HepG2 (cell line): Measurements from ENCODE around the gene SERPINF2. TPM values are rescaled to one million over a fixed set of nuclear protein-coding genes. Genes with fewer than 3 reads are reported as not detected.

Source experiments
- AGO2 ChIP-seq: fragments of 200-400 bp; formaldehyde crosslinking; optimal IDR thresholded peaks from 2 replicates; pipeline ENCODE3; 2017; ENCODE audit warnings: mild to moderate bottlenecking, low read depth, low read length, moderate library complexity
- ARNTL ChIP-seq: sonication (generic); formaldehyde crosslinking; IDR thresholded peaks from 2 replicates; pipeline ENCODE4 v1.4.0; 2020; ENCODE audit warnings: mild to moderate bottlenecking, missing genetic modification reagents
- CSRNP2 ChIP-seq: sonication (generic); formaldehyde crosslinking; conservative IDR thresholded peaks from 2 replicates; pipeline ENCODE4 v1.8.0; 2022; ENCODE audit warnings: low read depth, missing genetic modification reagents
- GFI1 ChIP-seq: sonication (generic); formaldehyde crosslinking; IDR thresholded peaks from 2 replicates; pipeline ENCODE4 v1.5.0; 2020; ENCODE audit warnings: missing genetic modification reagents, mild to moderate bottlenecking, borderline replicate concordance
- IRF2 ChIP-seq: IDR thresholded peaks from 2 replicates; pipeline ENCODE4 v1.6.1; 2018; ENCODE audit warnings: missing genetic modification reagents, missing compliant biosample characterization
- KLF12 ChIP-seq: sonication (generic); formaldehyde crosslinking; IDR thresholded peaks from 2 replicates; pipeline ENCODE4 v1.4.0; 2020; ENCODE audit warnings: missing genetic modification reagents, borderline replicate concordance
- NCOR1 ChIP-seq: fragments of 200-600 bp; sonication (generic); IDR thresholded peaks from 2 replicates; pipeline ENCODE4 v1.7.0; 2017; ENCODE audit warnings: antibody characterized with exemption, low read length, borderline replicate concordance
- NFYB ChIP-seq: sonication (generic); formaldehyde crosslinking; IDR thresholded peaks from 2 replicates; pipeline ENCODE4 v1.4.0; 2020; ENCODE audit warnings: missing genetic modification reagents
- PBX3 ChIP-seq: sonication (generic); formaldehyde crosslinking; IDR thresholded peaks from 2 replicates; pipeline ENCODE4 v1.8.1; 2023; ENCODE audit warnings: missing genetic modification reagents, inconsistent platforms, borderline replicate concordance
- RARA ChIP-seq: IDR thresholded peaks from 2 replicates; pipeline ENCODE4 v1.6.1; 2016; ENCODE audit warnings: missing genetic modification reagents, missing compliant biosample characterization
- RFX5 ChIP-seq: IDR thresholded peaks from 2 replicates; pipeline ENCODE4 v1.6.1; 2011; ENCODE audit warnings: low read depth, low read length, improper control_type of control experiment
- SIN3A ChIP-seq: IDR thresholded peaks from 2 replicates; pipeline ENCODE4 v1.6.1; 2011; ENCODE audit warnings: low read depth, mild to moderate bottlenecking, control low read depth, low read length, borderline replicate concordance
- TARDBP ChIP-seq: sonication (generic); formaldehyde crosslinking; IDR thresholded peaks from 2 replicates; pipeline ENCODE4 v1.8.0; 2022; ENCODE audit warnings: mild to moderate bottlenecking, missing genetic modification reagents
- TOE1 ChIP-seq: sonication (generic); formaldehyde crosslinking; IDR thresholded peaks from 2 replicates; pipeline ENCODE4 v1.4.0; 2020; ENCODE audit warnings: mild to moderate bottlenecking, missing genetic modification reagents
- ZBTB38 ChIP-seq: sonication (generic); formaldehyde crosslinking; IDR thresholded peaks from 2 replicates; pipeline ENCODE4 v1.5.1; 2020; ENCODE audit warnings: mild to moderate bottlenecking, missing genetic modification reagents
- ZHX2 ChIP-seq, 2 experiments: sonication (generic) in 1 of 2; formaldehyde crosslinking in 1 of 2; IDR thresholded peaks; 2 replicates each; pipeline versions ENCODE4 v1.6.1 to v1.9.0; 2014 to 2022; ENCODE audit warnings: antibody characterized with exemption in 1 of 2, borderline replicate concordance in 1 of 2, inconsistent platforms in 1 of 2, low read depth in 1 of 2, missing genetic modification reagents in 1 of 2
- ZNF205 ChIP-seq: IDR thresholded peaks from 2 replicates; pipeline ENCODE4 v1.6.1; 2018; ENCODE audit warnings: missing biosample characterization, missing genetic modification reagents
- ZNF251 ChIP-seq: sonication (generic); formaldehyde crosslinking; IDR thresholded peaks from 2 replicates; pipeline ENCODE4 v1.9.0; 2021; ENCODE audit warnings: mild to moderate bottlenecking, missing genetic modification reagents
- ZNF549 ChIP-seq: sonication (generic); formaldehyde crosslinking; IDR thresholded peaks from 2 replicates; pipeline ENCODE4 v1.5.0; 2020; ENCODE audit warnings: missing genetic modification reagents
- ZNF75D ChIP-seq: sonication (generic); formaldehyde crosslinking; IDR thresholded peaks from 2 replicates; pipeline ENCODE4 v1.8.1; 2023; ENCODE audit warnings: missing genetic modification reagents, mild to moderate bottlenecking, borderline replicate concordance
- ZNF777 ChIP-seq: sonication (generic); formaldehyde crosslinking; IDR thresholded peaks from 2 replicates; pipeline ENCODE4 v1.4.0; 2020; ENCODE audit warnings: missing genetic modification reagents
- ZSCAN30 ChIP-seq: sonication (generic); formaldehyde crosslinking; IDR thresholded peaks from 2 replicates; pipeline ENCODE4 v1.5.0; 2020; ENCODE audit warnings: mild to moderate bottlenecking, missing genetic modification reagents
- polyA plus RNA-seq, 8 experiments: library from polyadenylated mRNA; depleted of rRNA in 3 of 8; stranded (reverse) in 7 of 8; unstranded in 1 of 8; fragments of >200 nt; fragmentation: Illumina TruSeq in 4 of 8; extraction: Trizol in 4 of 8; gene quantifications; 2 replicates each; pipeline versions ENCODE4 v1.2.1 to v1.2.3, GENCODE V29; 2011 to 2016; ENCODE audit warnings: low read depth in 4 of 8, missing spikeins in 1 of 8, mixed read lengths in 1 of 8; ENCODE audit not compliant: insufficient read depth in 1 of 8
- total RNA-seq, 5 experiments: library from RNA; depleted of rRNA; stranded (reverse); fragments of >200 nt; fragmentation: Illumina TruSeq; extraction: Trizol; gene quantifications; 2 replicates each; pipeline ENCODE4 v1.2.3, GENCODE V29; 2016; ENCODE audit warnings: low read depth in 1 of 5

The SERPINF2 gene
- total and polyA plus RNA-seq, 2 of the 13 experiments (the other 11 are each of a cell fraction or from before 2014, with no cell fraction given) = 309 to 548 TPM

GRCh38 chr17:1716912-1717695 is 25.6 kb upstream of the SERPINF2 start (continued):
- TF ChIP-seq PBX3 (no peak), IRF2 (CRISPR knock-in tag) (peak; percentile 28; the same call in 1 of the 2 replicates), ZNF205 (CRISPR knock-in tag) (0 out of 2 replicates have a peak, but pooled peaks have one; percentile 18), NFYB (peak; percentile 87), ZHX2 (IDR thresholded peaks at IDR 0.05; ENCODE audit: low read depth) (no peak), ZHX2 (CRISPR knock-in tag; IDR thresholded peaks at IDR 0.05; ENCODE audit: borderline replicate concordance) (no peak), TARDBP (0 out of 2 replicates have a peak, but pooled peaks have one; percentile 27), ARNTL (CRISPR knock-in tag) (0 out of 2 replicates have a peak, but pooled peaks have one; percentile 4), SIN3A (peak; percentile 81; the same call in 1 of the 2 replicates), ZNF251 (no peak), GFI1 (CRISPR knock-in tag) (peak; percentile 53; the same call in 1 of the 2 replicates), RARA (peak; percentile 78), ZNF75D (CRISPR knock-in tag) (no peak), AGO2 (no peak), KLF12 (CRISPR knock-in tag) (no peak), ZBTB38 (CRISPR knock-in tag) (no peak), ZSCAN30 (CRISPR knock-in tag) (no peak), NCOR1 (peak; percentile 82), CSRNP2 (CRISPR knock-in tag) (no peak), RFX5 (peak; percentile 98), ZNF777 (CRISPR knock-in tag) (no peak), ZNF549 (no peak), TOE1 (CRISPR knock-in tag) (no peak)
